Activated CD8-positive, alpha-beta T cell treated with anti-CD3 and anti-CD28 coated beads for 36 hours (primary cell): ENCODE measurements around the gene TMEM94. TPM values are rescaled to one million over a fixed set of nuclear protein-coding genes. Genes with fewer than 3 reads are reported as not detected.

Experiments used
- ATAC-seq: fragments of 200-7000 bp; cut with Tn5 transposase; one replicate; pipeline ENCODE4 v1.10.0; 2021; ENCODE audit warnings: mild to moderate bottlenecking, moderate library complexity
- CTCF ChIA-PET: fragments of 350-600 bp; sonication (Branson Sonifier 250); formaldehyde crosslinking; loops from one replicate; lab custom pipeline; 2021; ENCODE audit warnings: antibody characterized with exemption; lab: Charles Lee
- POLR2A ChIA-PET: fragments of 350-600 bp; sonication (Branson Sonifier 250); formaldehyde crosslinking; loops from one replicate; lab custom pipeline; 2021; ENCODE audit warnings: antibody characterized with exemption; lab: Charles Lee
- DNase-seq: peaks from one replicate; pipeline ENCODE4 v3.0.0-alpha.2; 2020
- H3K27ac Mint-ChIP-seq: one replicate; pipeline ENCODE4 v1.8.0; 2021; ENCODE audit warnings: mild to moderate bottlenecking, mixed read lengths
- H3K27me3 Mint-ChIP-seq: one replicate; pipeline ENCODE4 v1.8.0; 2021; ENCODE audit warnings: mixed read lengths
- H3K36me3 Mint-ChIP-seq: one replicate; pipeline ENCODE4 v1.8.0; 2021; ENCODE audit warnings: low read depth, mixed read lengths
- H3K4me1 Mint-ChIP-seq: one replicate; pipeline ENCODE4 v1.8.0; 2021; ENCODE audit warnings: low read depth, mixed read lengths
- H3K4me3 Mint-ChIP-seq: one replicate; pipeline ENCODE4 v1.8.0; 2021; ENCODE audit warnings: mild to moderate bottlenecking, moderate library complexity, mixed read lengths
- H3K9me3 Mint-ChIP-seq: one replicate; pipeline ENCODE4 v1.8.0; 2021; ENCODE audit warnings: mixed read lengths
- CTCF ChIP-seq: fragments of 200-600 bp; IDR thresholded peaks from one replicate; pipeline ENCODE4 v1.8.0; 2022; ENCODE audit warnings: antibody characterized with exemption, mild to moderate bottlenecking
- intact Hi-C: fragments of 100-400 bp; cut with micrococcal nuclease; formaldehyde crosslinking; loops from one replicate; pipeline ENCODE4 v1.10.0; 2022
- total RNA-seq, 2 experiments: library from RNA; stranded (reverse); gene quantifications; one replicate each; pipeline ENCODE4 v1.2.3, GENCODE V29; 2021

Gene TMEM94
- total RNA-seq, 2 experiments from 2014 or later, result 55.3 to 56.4 TPM

GRCh38 chr17:75515496-75516254 is 59.2 kb downstream of the TMEM94 start, which contains the start of gene CASKIN2:
Gene CASKIN2, minus strand, starts transcription at chr17:75515537. Its CDS starts 1,733 bp downstream, at chr17:75513804.
- Mint-ChIP-seq H3K4me1 (peaks cover 28% of the 10 kb centered on the region), H3K27me3 (no peaks in the 10 kb centered on the region), H3K9me3 (no peaks in the 10 kb centered on the region), H3K4me3 (peak within 1 kb of the TSS; percentile 74), H3K27ac (no peak within 1 kb of the TSS), H3K36me3 (peaks cover 23% of the 10 kb centered on the region)
- peak; percentile 98 for TF ChIP-seq CTCF
- ChIA-PET CTCF (interaction anchor here (1.0 to 4.3 kb wide), 13 partner anchors 10 to 254 kb away, joined by 3 to 25 read pairs (median 4); partner anchors contain the start of genes GGA3, LLGL2, MIF4GD and MRPS7), POLR2A (interaction anchor here (0.6 to 2.1 kb wide), 11 partner anchors 9 to 1573 kb away, joined by 3 to 12 read pairs (median 4); partner anchors contain the start of genes GGA3, LLGL2, MIF4GD and MRPS7)
- ATAC-seq (peak; percentile 71), DNase-seq (peak; percentile 89)
- intact Hi-C loops, result loop anchor here (5.0 kb wide), 1 partner anchor 88 kb away; no protein-coding TSS in a partner anchor

- no peaks in the 10 kb centered on the region for H3K27me3 Mint-ChIP-seq
- peak within 1 kb of the TSS; percentile 90 for H3K4me3 Mint-ChIP-seq
- peak within 1 kb of the TSS; percentile 78 for H3K27ac Mint-ChIP-seq
- ChIA-PET CTCF (interaction anchor here (0.7 to 4.3 kb wide), 18 partner anchors 9 to 254 kb away, joined by 3 to 25 read pairs (median 4); partner anchors contain the start of genes GGA3, LLGL2, MIF4GD and MRPS7), POLR2A (interaction anchor here (0.6 to 2.1 kb wide), 16 partner anchors 9 to 1573 kb away, joined by 3 to 12 read pairs (median 4); partner anchors contain the start of genes GGA3, LLGL2, MIF4GD and MRPS7)
- H3K36me3 Mint-ChIP-seq, result peaks cover 25% of the 10 kb centered on the region
- H3K9me3 Mint-ChIP-seq, result no peaks in the 10 kb centered on the region
- DNase-seq, result peak; percentile 97
- ATAC-seq, result peak; percentile 82
- no peak for TF ChIP-seq CTCF
- intact Hi-C loops, result loop anchor here (5.0 kb wide), 1 partner anchor 89 kb away; no protein-coding TSS in a partner anchor
- H3K4me1 Mint-ChIP-seq, result peaks cover 28% of the 10 kb centered on the region
These were observed 59.8 kb downstream of the TMEM94 start, which contains the start of gene TSEN54 for GRCh38 chr17:75516255-75516618. Gene TSEN54, plus strand, starts transcription at chr17:75516528. Its CDS starts 33 bp downstream, at chr17:75516561.

DNA sequence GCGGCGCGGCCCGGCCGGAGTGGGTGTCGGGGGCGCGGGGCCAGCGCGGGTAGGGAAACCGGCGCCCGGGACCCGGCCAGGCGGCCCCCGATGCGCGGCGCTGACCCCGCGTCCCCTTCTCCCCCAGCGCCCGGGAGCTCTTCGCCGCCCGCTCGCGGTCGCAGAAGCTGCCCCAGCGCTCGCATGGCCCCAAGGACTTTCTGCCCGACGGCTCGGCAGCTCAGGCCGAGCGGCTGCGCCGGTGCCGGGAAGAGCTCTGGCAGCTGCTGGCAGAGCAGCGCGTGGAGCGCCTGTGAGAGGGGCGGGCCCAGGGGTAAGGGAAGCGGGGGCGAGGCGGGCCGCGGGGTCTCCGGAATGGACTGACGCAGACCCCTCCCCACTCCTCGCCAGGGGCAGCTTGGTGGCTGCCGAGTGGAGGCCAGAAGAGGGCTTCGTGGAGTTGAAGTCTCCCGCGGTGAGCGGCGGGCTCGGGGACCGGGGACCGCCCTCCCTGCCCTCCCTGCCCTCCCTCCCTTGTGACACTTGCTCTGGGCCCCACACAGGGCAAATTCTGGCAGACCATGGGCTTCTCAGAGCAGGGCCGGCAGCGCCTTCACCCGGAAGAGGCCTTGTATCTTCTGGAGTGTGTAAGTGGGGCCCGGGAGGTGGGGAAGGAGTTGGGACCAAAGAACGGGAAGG is 60.3 kb downstream of the TMEM94 start:
- DNase-seq (peak; percentile 45), ATAC-seq (peak; percentile 8)
- intact Hi-C loops, result loop anchor here (5.0 kb wide), 1 partner anchor 89 kb away; no protein-coding TSS in a partner anchor
- CTCF ChIA-PET, result interaction anchor here (0.7 to 4.3 kb wide), 19 partner anchors 9 to 255 kb away, joined by 3 to 25 read pairs (median 3); partner anchors contain the start of genes GGA3, LLGL2, MIF4GD and MRPS7
- Mint-ChIP-seq H3K4me1 (peaks cover 28% of the 10 kb centered on the region), H3K4me3 (peak overlapping the region; percentile 90), H3K27ac (peak overlapping the region; percentile 78), H3K9me3 (no peaks in the 10 kb centered on the region), H3K36me3 (peaks cover 28% of the 10 kb centered on the region), H3K27me3 (no peaks in the 10 kb centered on the region)
- POLR2A ChIA-PET, result interaction anchor here (0.6 to 2.1 kb wide), 14 partner anchors 8 to 260 kb away, joined by 3 to 12 read pairs (median 4); partner anchors contain the start of genes GGA3, LLGL2, MIF4GD and MRPS7
- no peak for TF ChIP-seq CTCF

DNA sequence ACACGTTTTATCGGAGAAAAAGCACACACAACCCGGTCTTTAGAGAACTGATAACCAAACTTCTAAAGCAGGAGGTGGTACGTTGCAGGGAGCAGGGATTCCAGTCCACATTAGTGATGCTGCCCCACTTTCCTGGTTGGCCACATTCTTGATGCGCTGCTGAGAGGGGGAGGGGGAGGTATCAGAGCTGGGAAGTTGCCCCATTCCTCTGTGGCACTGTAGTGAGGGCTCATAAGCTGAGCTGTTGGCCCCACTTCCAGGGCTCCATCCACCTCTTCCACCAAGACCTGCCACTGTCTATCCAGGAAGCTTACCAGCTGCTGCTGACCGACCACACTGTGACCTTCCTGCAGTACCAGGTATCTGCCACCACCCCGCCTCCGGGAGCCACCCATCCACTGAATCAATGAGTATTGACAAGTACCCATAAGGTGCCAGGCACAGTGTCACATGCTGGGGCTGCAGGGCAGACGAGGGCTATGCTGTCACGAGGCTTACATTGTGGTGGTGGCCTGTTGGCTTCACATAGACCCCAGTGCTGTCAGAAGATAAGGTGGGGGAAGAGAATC is 60.9 kb downstream of the TMEM94 start:
- ChIA-PET CTCF (interaction anchor here (0.8 to 4.3 kb wide), 12 partner anchors 8 to 113 kb away, joined by 3 to 25 read pairs (median 4); partner anchors contain the start of genes LLGL2, MYO15B and TMEM94), POLR2A (interaction anchor here (1.0 to 2.2 kb wide), 10 partner anchors 8 to 259 kb away, joined by 3 to 12 read pairs (median 5); partner anchors contain the start of genes LLGL2 and MIF4GD)
- intact Hi-C loops, result loop anchor here (5.0 kb wide), 1 partner anchor 90 kb away; no protein-coding TSS in a partner anchor
- ATAC-seq (no peak), DNase-seq (peak; percentile 66)
- Mint-ChIP-seq H3K4me3 (peak overlapping the region; percentile 90), H3K4me1 (peaks cover 28% of the 10 kb centered on the region), H3K36me3 (peaks cover 28% of the 10 kb centered on the region), H3K9me3 (no peaks in the 10 kb centered on the region), H3K27ac (peak overlapping the region; percentile 78), H3K27me3 (no peaks in the 10 kb centered on the region)
- no peak for TF ChIP-seq CTCF
